HEK293 (cell line): Measurements from ENCODE around the gene VAT1L.

Source experiments
- CTCF ChIA-PET: fragments of 350-600 bp; formaldehyde crosslinking; extraction: SDS; loops from one replicate; lab custom pipeline; 2021; ENCODE audit warnings: antibody characterized with exemption; lab: Yijun Ruan, JAX
- POLR2A ChIA-PET: fragments of 300-600 bp; formaldehyde crosslinking; extraction: SDS; loops from one replicate; lab custom pipeline; 2020; ENCODE audit warnings: antibody characterized with exemption, inconsistent platforms; lab: Yijun Ruan, JAX
- H3K27ac ChIP-seq: fragments of 200-500 bp; sonication (Bioruptor generic); 2 replicates; pipeline ENCODE4 v1.5.1; 2014; ENCODE audit warnings: low read depth, low read length, control low read depth, inconsistent platforms; ENCODE audit errors: extremely low read depth
- H3K36me3 ChIP-seq, 2 experiments: fragments of 200-500 bp in 1 of 2; sonication (Bioruptor generic) in 1 of 2; 1 replicate in 1 of 2; 2 replicates in 1 of 2; pipeline ENCODE4 v1.5.1; 2014 to 2017; ENCODE audit warnings: inconsistent platforms in 2 of 2, low read length in 2 of 2; ENCODE audit not compliant: control insufficient read depth in 2 of 2, insufficient read depth in 1 of 2
- H3K4me1 ChIP-seq: fragments of 200-500 bp; sonication (Bioruptor generic); 2 replicates; pipeline ENCODE4 v1.5.1; 2014; ENCODE audit warnings: mild to moderate bottlenecking, low read length, inconsistent platforms; ENCODE audit not compliant: control insufficient read depth, insufficient read depth
- H3K4me3 ChIP-seq: 2 replicates; pipeline ENCODE4 v1.5.1; 2011; ENCODE audit warnings: low read depth, mild to moderate bottlenecking, control low read depth, low read length, moderate library complexity
- H3K9me3 ChIP-seq: fragments of 200-500 bp; sonication (Bioruptor generic); 2 replicates; pipeline ENCODE4 v1.5.1; 2014; ENCODE audit warnings: low read depth, low read length, inconsistent platforms; ENCODE audit not compliant: control insufficient read depth, insufficient read depth
- GLI2 ChIP-seq: fragments of 450-650 bp; formaldehyde crosslinking; IDR thresholded peaks from 2 replicates; pipeline ENCODE4; 2017; ENCODE audit warnings: missing biosample characterization, missing genetic modification characterization, low read depth, borderline replicate concordance
- TRIM28 ChIP-seq: IDR thresholded peaks from 2 replicates; pipeline ENCODE4 v1.6.1; 2011; ENCODE audit warnings: low read length, control low read depth, borderline replicate concordance
- ZBTB1 ChIP-seq: fragments of 450-650 bp; formaldehyde crosslinking; IDR thresholded peaks from 2 replicates; pipeline ENCODE4 v1.5.1; 2016; ENCODE audit warnings: missing biosample characterization, missing genetic modification characterization
- ZBTB26 ChIP-seq: fragments of 450-650 bp; formaldehyde crosslinking; optimal IDR thresholded peaks from 2 replicates; pipeline ENCODE3; 2016; ENCODE audit warnings: missing biosample characterization, mild to moderate bottlenecking, missing genetic modification characterization
- ZBTB8A ChIP-seq: fragments of 450-650 bp; formaldehyde crosslinking; IDR thresholded peaks from 2 replicates; pipeline ENCODE4 v1.5.1; 2016; ENCODE audit warnings: missing biosample characterization, missing genetic modification characterization
- ZNF202 ChIP-seq: fragments of 450-650 bp; formaldehyde crosslinking; IDR thresholded peaks from 2 replicates; pipeline ENCODE4 v1.5.1; 2016; ENCODE audit warnings: missing biosample characterization, missing genetic modification characterization, borderline replicate concordance
- ZNF280C ChIP-seq: fragments of 450-650 bp; formaldehyde crosslinking; IDR thresholded peaks from 2 replicates; pipeline ENCODE4 v1.5.1; 2016; ENCODE audit warnings: missing biosample characterization, missing genetic modification characterization
- ZNF302 ChIP-seq: fragments of 450-650 bp; formaldehyde crosslinking; IDR thresholded peaks from 2 replicates; pipeline ENCODE4 v1.5.1; 2016; ENCODE audit warnings: missing biosample characterization, missing genetic modification characterization, low read depth
- ZNF449 ChIP-seq: fragments of 450-650 bp; formaldehyde crosslinking; IDR thresholded peaks from 2 replicates; pipeline ENCODE4 v1.5.1; 2017; ENCODE audit warnings: missing biosample characterization, mild to moderate bottlenecking, missing genetic modification characterization, moderate library complexity
- ZNF514 ChIP-seq: fragments of 450-650 bp; formaldehyde crosslinking; IDR thresholded peaks from 2 replicates; pipeline ENCODE4 v1.5.1; 2016; ENCODE audit warnings: missing biosample characterization, missing genetic modification characterization
- ZNF639 ChIP-seq: fragments of 450-650 bp; formaldehyde crosslinking; IDR thresholded peaks from 2 replicates; pipeline ENCODE4 v1.5.1; 2016; ENCODE audit warnings: missing biosample characterization, missing genetic modification characterization
- ZNF707 ChIP-seq: fragments of 450-650 bp; formaldehyde crosslinking; IDR thresholded peaks from 2 replicates; pipeline ENCODE4 v1.5.1; 2016; ENCODE audit warnings: missing biosample characterization, missing genetic modification characterization
- ZNF785 ChIP-seq: fragments of 450-650 bp; formaldehyde crosslinking; IDR thresholded peaks from 2 replicates; pipeline ENCODE4 v1.5.1; 2016; ENCODE audit warnings: missing biosample characterization, missing genetic modification characterization
- ZNF830 ChIP-seq: fragments of 450-650 bp; IDR thresholded peaks from 2 replicates; pipeline ENCODE4 v1.5.0; 2018; ENCODE audit warnings: missing biosample characterization, missing genetic modification characterization, low read depth, mild to moderate bottlenecking, moderate library complexity
- TF ChIP-seq, protein P1 (sequence below): fragments of 450-650 bp; formaldehyde crosslinking; IDR thresholded peaks from 2 replicates; pipeline ENCODE4 v1.5.1; 2017; ENCODE audit warnings: missing biosample characterization, missing genetic modification characterization
- TF ChIP-seq, protein P2 (sequence below): fragments of 450-650 bp; formaldehyde crosslinking; IDR thresholded peaks from 2 replicates; pipeline ENCODE4 v1.5.1; 2016; ENCODE audit warnings: missing biosample characterization, missing genetic modification characterization
- TF ChIP-seq, protein P3 (sequence below): fragments of 450-650 bp; formaldehyde crosslinking; IDR thresholded peaks from 2 replicates; pipeline ENCODE4 v1.5.1; 2016; ENCODE audit warnings: missing biosample characterization, missing genetic modification characterization

VAT1L gene

DNA sequence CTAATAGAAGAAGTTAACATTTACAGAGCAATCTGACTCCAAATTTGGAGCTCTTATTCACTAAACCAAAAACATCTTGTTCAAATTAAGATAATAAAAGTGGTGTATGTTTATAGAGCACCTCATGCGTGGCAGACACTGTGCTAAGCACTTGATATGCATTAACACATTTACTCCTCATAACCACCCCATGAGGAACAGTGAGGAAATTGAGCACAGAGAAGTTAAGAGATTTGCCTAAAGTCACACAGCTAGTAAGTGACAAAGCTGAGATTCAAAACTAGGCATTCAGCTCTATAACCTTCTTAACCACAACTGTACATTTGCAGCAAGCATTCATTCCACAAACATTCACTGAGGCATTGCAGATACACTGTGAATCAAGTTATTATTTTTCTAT, 94.0 kb downstream of the VAT1L start (continued):
- TF ChIP-seq ZNF280C (tag by site-specific recombination) (no peak), ZNF449 (tag by site-specific recombination) (no peak), ZNF707 (tag by site-specific recombination) (no peak)
- TF ChIP-seq, all 188 proteins: peak for 6

DNA sequence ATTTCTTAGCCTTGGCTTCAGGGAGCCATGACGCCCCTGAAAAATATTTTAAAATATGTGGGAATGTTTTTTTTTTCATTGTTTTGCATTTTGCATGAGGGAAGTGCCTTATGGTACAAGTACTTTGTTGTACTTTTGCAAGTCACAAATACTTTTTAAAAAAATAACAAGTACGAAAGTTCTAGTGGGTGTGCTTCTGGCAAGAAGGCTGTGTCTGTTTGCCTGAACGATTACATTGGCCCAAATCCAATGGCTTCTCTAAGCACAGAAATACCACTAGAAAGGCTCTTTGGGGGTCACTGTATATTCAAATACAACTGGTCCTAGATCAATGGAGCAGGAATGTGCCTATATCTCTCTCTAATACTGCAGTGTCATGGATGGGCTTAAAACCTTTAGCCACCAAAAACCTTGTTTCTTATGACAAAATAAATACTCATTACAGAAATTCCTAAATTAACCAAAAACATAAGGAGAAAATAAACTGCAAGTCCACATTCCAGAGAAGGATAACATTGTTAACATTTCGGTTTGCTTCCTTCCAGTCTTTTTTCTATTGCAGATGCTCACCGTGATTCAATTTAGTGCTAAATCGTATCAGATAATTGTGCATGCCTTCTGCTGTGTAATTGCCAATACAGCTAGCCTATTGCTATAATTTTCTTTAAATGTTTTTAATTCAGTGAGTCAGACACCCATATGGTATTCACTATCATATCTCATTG, 97.4 kb downstream of the VAT1L start:
- Histone ChIP-seq H3K9me3 (no peaks in the 10 kb centered on the region), H3K4me1 (no peaks in the 10 kb centered on the region; the same call in 1 of the 2 replicates), H3K4me3 (no peak overlapping the region), H3K36me3 (no peaks in the 10 kb centered on the region), H3K27ac (no peak overlapping the region)
- POLR2A ChIA-PET, result no interaction called here
- TF ChIP-seq, protein P1, sequence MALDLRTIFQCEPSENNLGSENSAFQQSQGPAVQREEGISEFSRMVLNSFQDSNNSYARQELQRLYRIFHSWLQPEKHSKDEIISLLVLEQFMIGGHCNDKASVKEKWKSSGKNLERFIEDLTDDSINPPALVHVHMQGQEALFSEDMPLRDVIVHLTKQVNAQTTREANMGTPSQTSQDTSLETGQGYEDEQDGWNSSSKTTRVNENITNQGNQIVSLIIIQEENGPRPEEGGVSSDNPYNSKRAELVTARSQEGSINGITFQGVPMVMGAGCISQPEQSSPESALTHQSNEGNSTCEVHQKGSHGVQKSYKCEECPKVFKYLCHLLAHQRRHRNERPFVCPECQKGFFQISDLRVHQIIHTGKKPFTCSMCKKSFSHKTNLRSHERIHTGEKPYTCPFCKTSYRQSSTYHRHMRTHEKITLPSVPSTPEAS (tag by site-specific recombination), result no peak
- no peak for TF ChIP-seq ZNF514 (tag by site-specific recombination)
- no peak for TF ChIP-seq ZBTB8A (tag by site-specific recombination)
- TF ChIP-seq GLI2 (tag by site-specific recombination), result no peak
- TF ChIP-seq ZNF302 (tag by site-specific recombination), result no peak
- TF ChIP-seq ZNF202 (tag by site-specific recombination), result no peak
- TF ChIP-seq ZNF785 (tag by site-specific recombination), result no peak
- no peak for TF ChIP-seq ZBTB1 (tag by site-specific recombination)
- no peak for TF ChIP-seq TRIM28
- TF ChIP-seq, protein P2, sequence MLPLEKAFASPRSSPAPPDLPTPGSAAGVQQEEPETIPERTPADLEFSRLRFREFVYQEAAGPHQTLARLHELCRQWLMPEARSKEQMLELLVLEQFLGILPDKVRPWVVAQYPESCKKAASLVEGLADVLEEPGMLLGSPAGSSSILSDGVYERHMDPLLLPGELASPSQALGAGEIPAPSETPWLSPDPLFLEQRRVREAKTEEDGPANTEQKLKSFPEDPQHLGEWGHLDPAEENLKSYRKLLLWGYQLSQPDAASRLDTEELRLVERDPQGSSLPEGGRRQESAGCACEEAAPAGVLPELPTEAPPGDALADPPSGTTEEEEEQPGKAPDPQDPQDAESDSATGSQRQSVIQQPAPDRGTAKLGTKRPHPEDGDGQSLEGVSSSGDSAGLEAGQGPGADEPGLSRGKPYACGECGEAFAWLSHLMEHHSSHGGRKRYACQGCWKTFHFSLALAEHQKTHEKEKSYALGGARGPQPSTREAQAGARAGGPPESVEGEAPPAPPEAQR (tag by site-specific recombination), result no peak
- TF ChIP-seq ZBTB26 (tag by site-specific recombination), result no peak
- no peak for TF ChIP-seq ZNF639 (tag by site-specific recombination)
- no peak for TF ChIP-seq ZNF830 (tag by site-specific recombination)
- TF ChIP-seq, protein P3, sequence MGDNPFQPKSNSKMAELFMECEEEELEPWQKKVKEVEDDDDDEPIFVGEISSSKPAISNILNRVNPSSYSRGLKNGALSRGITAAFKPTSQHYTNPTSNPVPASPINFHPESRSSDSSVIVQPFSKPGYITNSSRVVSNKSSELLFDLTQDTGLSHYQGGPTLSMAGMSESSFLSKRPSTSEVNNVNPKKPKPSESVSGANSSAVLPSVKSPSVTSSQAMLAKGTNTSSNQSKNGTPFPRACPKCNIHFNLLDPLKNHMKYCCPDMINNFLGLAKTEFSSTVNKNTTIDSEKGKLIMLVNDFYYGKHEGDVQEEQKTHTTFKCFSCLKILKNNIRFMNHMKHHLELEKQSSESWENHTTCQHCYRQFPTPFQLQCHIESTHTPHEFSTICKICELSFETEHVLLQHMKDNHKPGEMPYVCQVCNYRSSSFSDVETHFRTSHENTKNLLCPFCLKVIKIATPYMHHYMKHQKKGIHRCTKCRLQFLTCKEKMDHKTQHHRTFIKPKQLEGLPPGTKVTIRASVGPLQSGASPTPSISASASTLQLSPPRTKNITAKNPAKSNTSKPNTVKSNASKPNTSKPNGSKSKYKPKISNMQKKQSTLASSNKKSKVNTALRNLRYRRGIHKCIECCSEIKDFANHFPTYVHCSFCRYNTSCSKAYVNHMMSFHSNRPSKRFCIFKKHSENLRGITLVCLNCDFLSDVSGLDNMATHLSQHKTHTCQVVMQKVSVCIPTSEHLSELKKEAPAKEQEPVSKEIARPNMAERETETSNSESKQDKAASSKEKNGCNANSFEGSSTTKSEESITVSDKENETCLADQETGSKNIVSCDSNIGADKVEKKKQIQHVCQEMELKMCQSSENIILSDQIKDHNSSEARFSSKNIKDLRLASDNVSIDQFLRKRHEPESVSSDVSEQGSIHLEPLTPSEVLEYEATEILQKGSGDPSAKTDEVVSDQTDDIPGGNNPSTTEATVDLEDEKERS, result no peak
- CTCF ChIA-PET, result no interaction called here
